Measurements from ENCODE around the gene HIVEP2.

Gene HIVEP2

DNA sequence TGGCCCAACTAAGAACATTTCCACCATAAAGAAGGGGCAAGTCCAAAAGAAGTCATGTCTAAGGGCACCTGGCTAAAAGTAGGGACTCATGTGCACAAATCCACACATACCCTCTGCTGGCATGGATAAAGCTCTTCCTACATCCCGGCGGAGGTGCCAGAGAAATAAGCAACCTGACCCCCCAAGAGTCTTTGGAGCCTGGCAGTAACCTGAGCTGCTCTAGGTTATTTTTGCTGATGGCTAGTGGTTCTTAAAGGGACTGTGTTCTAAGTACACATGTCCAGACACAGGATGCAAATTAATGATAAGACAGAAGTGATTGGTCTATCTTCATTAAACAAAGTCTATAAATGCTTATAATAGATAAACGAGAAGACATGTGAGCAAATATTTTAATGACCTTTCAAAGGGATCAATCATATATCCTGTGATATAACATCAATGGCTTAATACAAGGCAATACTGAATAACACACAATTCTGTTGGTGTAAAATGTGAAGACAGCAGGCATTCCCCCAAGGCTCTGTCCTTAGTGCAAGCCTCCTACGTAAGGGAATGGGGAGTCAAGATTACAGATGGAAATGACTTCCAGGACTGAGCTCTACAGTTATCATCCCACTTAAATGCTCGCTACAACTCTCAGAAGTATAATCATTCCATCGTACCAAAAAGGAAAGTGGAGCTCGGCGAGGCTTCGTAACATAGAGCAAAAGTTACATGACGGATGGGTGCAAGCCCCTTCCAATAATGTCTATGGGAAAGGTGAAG is 52.5 kb downstream of the HIVEP2 start:
- DNase-seq (ENCODE audit: low read depth in 2 of 2), result no peak

DNA sequence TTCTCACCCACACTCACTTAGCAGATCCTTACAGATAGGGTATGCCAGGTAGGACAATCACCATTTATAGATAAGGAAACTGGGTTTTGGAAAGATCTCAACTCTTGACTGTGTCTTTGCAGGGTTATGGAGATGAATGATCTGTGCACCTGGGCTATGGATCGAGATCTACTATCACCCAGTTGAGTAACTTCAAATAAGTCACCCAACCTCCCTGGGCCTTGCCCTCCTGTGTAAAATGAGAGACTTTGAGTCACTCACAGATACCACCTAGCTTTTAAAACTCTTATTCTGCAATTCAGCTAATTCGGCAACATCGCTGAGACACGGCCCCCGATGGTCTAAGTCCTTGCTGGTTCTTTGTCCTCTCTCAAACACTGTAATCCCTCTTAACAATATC is 53.5 kb downstream of the HIVEP2 start:
- DNase-seq (ENCODE audit: low read depth in 2 of 2), result no peak

DNA sequence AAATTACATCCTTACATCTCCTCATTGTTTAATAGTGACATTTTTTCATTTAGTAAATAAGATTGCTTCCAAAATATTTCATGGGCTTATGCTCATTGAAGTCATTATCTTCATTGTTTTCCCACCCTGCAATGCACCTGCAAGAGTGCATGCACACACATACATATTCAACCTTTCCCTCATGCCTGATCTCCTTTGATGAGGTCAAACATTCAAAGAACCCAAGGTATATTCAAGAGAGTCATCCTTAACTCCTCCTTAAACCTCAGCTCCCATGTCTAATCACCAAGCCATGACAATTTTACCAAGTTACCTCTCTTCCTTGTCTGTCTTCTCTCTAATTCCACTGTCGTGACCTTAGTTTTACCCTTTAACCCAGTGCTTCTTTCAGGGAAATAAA is 56.5 kb downstream of the HIVEP2 start:
- no peak for DNase-seq (ENCODE audit: low read depth in 2 of 2)

DNA sequence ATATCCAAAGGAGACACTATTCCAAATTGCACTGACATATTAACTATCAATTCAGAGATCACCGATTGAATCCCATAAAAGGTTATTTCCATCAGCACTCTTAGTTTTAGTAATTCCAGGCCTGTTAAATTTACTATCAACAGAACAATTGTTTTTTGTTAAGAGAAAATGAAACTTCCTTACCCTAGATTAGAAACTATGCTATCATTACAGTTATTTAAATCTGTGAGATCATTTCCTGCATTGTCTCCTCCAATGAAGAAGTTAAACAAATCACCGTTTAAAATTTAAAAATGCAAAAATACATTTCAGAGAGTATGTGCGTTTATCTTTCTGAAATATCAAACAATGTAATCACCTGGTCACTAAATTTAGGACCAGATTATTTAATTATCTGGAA is 57.5 kb downstream of the HIVEP2 start:
- DNase-seq (ENCODE audit: low read depth in 2 of 2), result no peak

DNA sequence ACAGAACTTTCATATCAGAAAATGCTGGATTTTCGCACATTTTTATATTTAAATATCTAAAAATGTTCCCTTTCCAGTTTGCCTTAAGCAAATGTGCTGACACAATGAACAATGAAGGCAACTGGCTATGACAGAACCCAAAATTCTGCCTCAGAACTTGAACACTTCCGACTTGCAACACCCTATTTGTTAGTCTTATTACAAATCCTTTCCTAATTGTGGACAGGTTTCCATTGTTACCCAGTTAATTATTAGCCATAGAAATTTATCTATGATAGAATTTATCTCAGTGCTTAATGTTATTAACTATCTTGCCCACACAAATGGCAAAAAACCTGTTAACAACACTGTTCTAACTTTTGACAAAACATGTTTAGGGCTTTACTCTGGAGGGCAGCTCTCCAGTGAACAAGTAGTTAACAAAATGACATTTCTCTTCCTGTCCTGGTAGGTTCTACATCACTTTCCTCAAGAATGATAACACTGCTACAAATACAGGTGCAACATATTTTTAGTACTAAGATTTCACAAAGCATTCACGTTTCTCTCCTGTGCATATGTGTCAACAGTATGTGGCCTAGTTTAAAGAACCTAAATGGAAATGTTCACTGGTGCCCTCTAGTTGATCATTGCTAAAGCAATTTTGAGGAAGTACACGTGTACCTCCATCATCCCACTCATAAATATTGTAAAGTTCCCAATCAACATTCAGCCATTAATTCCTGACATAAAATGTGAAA is 58.4 kb downstream of the HIVEP2 start:
- DNase-seq (ENCODE audit: low read depth in 2 of 2), result no peak

DNA sequence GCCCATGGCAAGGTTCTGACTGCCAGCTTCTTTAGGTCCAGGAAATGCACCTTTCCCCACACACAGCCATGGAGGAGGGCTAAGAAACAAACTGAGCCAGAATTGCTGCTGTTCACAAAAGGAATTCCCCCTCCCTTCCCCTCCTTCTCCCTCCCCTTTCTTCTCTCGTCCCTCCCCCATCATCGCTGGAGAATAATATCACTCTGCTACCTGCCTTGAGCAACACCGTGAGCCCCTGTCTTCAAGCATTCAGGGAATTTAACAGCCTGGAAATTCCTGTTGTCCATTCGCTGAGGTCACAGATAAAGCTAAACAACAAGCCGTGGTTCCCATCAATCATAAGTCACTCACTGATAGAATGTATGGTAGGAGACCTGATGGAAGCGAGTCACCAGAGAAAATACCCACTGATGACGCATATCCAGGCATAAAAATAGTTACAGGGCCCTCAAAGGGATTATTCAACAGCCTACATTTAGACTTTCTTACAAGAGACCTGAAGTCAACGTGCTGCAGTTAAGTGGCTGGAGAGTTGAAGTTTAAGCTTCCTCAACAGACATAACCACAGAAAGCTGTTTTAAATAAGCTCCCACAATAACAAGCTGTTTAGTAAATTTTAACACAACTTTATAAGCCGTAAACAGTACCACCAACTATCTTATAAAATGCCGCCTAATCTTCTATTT is 59.7 kb downstream of the HIVEP2 start:
- DNase-seq (ENCODE audit: low read depth in 2 of 2), result peak in 1 of 2 donors; percentile 14

DNA sequence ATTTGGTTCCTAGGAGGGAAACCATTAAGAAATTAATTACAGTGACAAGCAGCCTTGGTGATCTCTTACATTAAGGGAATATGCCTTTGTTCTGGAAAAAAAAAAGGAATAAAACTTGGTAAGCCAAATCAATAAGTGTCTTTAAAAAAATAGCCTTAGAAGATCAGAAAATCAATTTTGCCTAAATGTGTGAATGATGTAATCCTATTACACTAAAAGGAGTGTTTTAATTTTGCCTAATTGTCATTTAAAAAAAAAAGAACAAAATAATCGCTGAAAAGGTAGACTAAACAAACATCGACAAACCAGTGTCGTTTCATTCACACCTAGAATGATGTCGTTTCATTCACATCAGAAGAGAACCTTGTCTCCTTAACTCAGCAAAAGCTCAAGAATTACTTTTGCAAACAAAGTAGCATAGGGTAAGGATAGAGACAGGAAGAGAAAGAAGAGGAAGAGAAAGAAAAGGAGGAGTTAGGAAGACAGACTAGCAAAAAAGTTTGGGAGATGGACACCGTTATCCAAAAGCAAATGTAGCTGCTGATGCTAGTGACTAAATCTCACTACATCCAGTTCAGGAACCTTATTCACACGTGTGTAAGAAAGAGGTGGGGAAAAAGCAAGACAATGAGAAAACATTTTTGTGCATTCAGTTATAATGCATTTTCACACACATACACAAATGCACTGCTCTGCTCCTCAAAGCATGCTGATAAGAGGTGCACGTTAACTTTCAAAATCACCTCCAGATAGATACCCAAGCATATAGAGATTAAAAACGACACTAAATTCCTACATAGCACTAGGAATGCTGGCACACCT is 60.6 kb downstream of the HIVEP2 start:
- no peak for DNase-seq (ENCODE audit: low read depth in 2 of 2)

DNA sequence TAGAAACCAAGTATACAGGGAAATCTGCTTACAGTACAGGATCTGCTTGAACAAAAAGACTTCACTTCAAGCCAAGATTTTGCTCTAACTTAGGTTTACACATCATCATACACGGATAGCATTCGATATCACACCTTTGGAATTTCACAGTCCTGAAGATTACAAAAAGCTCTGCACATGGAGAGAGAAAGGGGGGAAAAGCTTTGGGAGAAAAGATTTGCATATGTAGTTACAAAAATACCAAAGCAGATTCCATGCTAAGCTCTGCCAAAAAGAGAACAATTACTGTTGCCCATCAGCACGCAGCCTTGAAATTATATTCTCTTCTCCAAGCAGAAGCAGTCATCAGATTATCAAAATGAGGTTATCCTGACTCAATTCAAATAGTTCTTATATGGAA is 62.0 kb downstream of the HIVEP2 start:
- DNase-seq (ENCODE audit: low read depth in 2 of 2), result no peak

DNA sequence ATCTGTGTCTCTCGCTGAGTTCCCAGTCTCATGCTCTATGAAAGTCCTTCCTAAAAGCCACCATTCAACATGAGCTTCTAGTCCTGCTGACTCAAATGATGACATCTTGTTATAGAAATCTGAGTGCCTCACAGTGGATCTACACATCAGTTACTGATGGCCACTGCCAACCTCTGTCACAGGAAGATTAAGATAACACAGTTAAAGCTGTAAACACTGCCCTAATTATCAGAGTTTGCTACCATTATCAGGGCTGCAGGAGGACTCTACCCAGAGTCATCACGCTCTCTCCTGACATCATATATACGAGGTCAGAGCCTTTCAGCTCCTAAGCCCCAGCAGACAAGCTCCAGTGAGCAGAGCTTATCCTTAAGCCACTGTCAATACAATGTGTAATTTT is 63.2 kb downstream of the HIVEP2 start:
- DNase-seq (ENCODE audit: low read depth in 2 of 2), result no peak

DNA sequence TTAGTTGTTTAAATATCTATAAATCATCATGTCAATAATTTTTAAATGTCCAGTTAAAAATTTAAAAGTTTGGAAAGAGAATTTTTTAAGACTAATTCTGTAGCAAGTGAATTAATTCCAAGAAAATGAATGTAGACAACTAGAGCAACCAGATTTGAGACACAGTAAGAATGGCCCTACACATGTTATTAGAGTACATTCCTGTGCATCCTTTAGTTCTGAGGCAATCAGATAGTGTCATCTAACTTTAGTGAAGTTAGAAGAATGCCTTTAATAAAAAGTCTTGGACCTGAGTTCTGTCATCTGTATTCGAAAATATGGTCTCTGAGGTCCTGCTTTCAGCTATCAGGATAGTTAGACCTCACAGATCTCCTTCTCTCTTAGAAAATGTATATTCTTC is 63.7 kb downstream of the HIVEP2 start:
- no peak for DNase-seq (ENCODE audit: low read depth in 2 of 2)

DNA sequence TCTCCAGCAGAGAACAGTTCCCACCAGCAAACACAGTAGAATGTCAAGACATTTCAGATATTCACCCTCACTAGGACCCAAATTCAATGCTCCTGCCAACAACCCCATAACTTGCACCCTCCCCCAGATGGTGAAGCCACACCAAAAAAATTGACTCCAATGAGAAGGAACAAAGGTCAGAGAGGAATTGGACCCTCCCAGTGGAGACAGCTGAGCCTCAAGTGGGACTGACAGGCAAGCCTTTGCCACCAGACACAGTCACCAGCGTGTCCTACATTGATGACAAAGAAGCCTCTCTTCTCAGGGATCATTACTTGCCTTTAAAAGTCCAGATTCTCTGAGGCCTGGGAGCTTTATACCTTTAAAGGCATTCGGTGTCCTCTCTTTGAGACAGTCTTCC is 64.8 kb downstream of the HIVEP2 start:
- no peak for DNase-seq (ENCODE audit: low read depth in 2 of 2)

DNA sequence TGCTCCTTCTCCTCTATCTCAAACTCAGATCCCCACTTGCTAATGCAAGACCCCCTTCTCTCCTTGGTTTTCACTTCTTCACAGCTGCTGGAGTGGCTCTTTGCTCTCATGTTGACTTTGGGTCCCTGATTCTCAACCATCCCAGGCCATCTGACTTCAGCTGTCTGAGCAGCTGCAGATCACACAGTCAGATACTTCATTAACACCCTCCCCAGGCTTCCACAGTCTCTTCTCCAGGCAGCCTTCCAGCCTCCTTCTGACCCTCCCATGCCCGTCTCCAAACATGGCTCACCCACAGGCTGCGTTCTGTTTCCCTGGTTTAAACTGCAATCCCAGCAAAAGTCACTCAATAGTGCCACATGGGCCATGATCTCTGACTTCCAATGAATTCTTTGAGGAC is 65.4 kb downstream of the HIVEP2 start:
- DNase-seq (ENCODE audit: low read depth in 2 of 2), result no peak

DNA sequence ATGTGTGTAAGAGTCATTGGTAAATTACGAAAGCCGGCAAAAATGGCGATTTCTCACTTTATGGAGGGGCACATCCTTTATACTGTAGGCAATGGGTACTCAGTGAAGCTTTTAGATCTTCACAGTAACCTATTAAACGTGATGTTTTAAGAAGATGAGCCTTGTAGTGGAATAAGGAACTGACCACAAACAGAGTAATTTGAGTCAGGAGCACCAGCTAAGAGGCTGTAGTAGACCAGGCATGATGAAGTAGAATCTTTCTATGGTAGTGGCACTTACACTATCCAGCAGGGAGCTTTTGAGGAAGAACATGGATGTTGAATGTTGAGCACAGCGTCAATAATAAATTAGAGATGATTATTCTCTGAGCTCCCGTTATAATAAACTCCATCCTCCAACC is 65.9 kb downstream of the HIVEP2 start:
- DNase-seq (ENCODE audit: low read depth in 2 of 2), result no peak

DNA sequence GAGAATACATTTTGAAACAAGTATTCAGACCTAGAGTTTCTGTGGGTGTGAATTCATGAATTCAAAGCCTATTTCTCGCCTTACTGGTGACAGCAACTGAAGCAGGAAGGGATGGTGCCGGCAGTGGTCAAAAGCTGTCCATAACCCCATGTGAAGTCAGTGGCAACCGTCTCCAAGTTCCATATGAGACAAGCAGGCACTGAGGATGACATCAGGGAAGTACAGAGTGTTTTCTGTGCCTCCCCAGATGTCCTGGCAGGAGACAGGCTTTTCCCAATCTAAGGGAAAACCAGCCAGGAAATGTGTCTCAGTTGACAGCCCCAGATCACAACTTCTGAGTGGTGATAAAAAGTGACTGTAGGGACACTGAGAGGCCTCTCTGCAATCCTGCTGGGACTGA is 66.6 kb downstream of the HIVEP2 start:
- DNase-seq (ENCODE audit: low read depth in 2 of 2), result no peak

DNA sequence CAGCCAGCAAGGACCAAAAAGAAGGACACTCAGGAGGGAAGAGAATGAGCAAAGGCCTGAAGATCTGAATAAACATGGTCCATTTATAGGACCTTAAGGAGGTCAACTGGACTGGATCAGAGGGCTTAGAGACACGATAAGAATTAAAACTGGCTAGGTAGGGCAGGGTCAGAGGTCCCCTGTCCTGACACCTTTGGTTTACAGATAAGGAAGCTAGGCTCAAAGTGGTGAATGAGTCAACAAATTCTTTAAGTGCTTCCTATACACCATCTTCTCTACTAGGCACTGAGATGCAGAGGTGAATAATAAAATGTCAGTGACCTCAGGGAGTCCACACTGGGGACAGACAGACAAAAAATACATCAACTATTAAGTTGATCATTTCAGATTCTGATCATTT is 70.3 kb downstream of the HIVEP2 start:
- no peak for DNase-seq (ENCODE audit: low read depth in 2 of 2)

DNA sequence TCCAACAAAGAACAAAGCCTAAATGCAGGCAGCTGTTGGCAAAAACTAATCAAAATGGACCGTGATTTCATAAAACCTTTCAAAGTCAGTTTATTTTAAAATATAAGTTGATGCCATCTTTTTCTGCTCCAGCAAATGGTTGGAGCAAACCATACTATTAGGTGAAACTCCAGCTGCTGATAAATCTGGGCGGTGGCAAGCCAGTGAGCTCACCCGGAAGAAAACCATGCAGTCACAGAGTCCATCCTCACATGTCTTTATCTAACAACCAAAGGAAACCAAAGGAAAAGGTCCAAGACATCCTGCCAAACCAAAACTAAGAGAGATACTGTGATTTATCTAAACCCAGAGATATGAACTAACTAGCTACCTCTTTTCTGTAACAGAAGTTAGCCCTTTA is 72.6 kb downstream of the HIVEP2 start:
- no peak for DNase-seq (ENCODE audit: low read depth in 2 of 2)

DNA sequence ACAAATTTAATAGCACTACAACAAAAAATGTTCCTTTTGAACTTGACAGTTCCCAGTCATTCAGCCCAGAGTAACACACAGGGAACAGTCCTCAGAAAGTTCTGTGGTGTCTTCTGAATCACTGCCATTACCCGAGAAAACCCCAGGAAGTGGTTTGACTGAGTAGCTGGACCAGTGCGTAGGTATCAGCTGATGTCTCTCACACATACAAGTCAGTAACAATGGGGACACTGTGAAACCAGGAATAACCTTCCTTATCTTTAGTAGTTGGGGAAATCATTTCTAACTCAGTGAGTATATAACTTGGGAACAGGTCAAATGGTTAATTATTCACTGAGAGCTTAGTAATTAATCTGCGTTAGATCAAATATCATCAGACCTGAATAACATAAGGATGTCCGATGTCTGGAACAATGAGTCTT is 73.1 kb downstream of the HIVEP2 start:
- peak; percentile 32 to 47 for DNase-seq (ENCODE audit: low read depth in 2 of 2)

DNA sequence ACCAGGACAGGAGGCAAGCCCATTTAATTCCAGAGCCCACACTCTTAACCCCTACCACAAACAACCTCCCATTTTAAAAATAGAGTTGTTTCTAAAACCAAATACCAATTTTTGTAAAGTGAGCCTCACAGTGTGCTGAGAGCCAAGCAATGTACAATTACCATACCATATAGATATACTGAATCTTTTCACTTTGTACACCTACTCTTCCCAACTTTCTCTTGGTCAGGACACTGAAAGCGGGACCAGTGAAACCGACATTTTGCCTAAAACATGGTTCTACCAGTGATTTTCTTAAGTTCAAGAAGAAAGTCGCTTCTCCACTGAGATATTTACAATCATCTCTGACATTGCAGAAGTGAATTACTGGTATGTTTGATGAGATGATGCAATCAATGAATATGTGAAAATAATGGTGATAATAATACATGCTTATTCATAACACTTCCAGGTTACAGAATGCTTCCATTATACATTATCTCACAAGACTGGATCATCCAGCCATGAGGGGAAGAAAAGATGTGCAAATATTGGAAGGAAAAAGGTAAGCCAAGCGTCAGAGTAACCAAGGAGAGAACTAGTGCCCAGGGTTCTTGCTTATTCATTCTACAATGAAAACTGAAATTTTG is 74.1 kb downstream of the HIVEP2 start:
- no peak for DNase-seq (ENCODE audit: low read depth in 2 of 2)

DNA sequence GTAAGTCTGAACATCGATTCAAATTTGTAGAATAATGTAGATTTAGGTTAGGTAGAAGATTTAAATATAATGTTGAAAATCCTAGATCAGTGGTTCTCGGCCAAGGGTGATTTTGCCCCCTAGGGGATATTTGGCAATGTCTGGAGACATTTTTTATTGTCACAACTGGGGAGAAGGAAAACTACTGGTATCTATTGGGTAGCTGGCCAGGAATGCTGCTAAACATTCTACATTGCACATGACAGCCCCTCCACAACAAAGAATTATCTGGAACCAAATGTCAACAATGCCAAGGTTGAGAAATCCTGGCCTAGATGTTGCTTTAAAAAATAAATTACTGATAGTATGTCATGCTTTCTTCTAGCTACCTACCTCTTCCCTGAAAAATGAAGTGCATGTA is 76.1 kb downstream of the HIVEP2 start:
- DNase-seq (ENCODE audit: low read depth in 2 of 2), result no peak

DNA sequence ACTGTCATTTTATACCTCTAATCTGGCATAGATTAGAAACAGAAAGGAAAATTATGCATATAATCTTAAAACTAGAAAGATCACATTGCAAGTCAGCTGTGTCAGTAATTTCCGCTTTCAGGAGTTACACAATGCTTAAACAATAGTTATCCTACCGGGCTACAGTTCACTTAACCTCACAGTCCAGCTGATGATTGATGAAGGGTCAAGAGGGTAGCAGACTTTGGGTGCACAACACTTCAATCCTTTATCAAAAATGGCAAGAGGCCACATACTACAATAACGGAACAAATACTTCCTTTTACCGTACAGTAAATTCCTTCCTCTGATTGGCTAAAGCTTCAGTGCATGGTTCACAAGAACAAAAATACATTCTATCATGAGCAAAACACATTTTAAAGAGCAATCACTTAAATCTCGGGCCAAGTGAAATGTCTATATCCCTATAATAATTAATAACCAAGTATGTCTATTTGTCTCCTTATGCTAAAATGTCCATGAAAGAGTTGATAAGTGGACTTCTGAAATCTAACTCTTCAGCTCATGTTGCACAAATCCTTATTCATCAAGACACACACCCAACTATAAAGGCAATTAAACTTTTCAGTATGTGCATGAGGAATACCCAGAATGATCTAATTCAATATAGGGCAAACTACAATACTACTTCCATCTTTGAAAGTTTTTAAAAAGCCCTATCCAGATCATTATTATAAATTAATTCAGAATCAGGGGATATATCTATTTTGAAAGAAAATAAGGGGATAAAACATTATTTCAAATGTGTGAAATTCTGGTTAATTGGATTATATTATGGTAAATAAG is 76.8 kb downstream of the HIVEP2 start:
- no peak for DNase-seq (ENCODE audit: low read depth in 2 of 2)

DNA sequence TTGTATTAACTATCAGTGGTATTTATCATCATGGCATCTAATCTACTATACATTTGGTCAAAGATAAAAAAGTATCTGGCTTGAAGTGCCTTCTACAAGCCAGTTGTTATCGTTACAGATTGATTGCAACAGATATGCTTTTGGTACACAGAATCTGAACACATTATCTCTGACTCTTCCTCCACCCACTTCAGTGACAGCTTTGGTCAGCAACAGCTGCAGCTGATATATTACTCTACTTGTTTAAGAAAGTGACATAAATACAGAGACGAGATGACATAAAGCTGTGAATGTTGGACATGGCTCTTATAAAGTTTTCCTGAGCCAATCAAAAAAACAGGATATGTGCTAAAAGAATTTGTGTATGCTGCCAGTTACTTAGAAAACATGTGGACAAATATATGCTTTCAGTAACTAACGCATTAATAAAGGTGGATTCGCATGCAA is 77.6 kb downstream of the HIVEP2 start:
- no peak for DNase-seq (ENCODE audit: low read depth in 2 of 2)

All from stimulated activated CD8-positive, alpha-beta memory T cell treated with anti-CD3 and anti-CD28 coated beads, Interleukin-15, amount 100 ng/mL, for 48 hours (primary cell).